WERI-Rb-1 (cell line): ENCODE data around the gene GUK1.

Experiments
- DNase-seq: peaks from one replicate; pipeline ENCODE4 v3.0.0-alpha.2; 2020
- H3K27ac ChIP-seq: fragments of 250-450 bp; sonication (Bioruptor Pico); 2 replicates; pipeline ENCODE4 v1.5.1; 2020; ENCODE audit warnings: mild to moderate bottlenecking, moderate library complexity
- H3K27me3 ChIP-seq: fragments of 250-450 bp; sonication (Bioruptor Pico); 2 replicates; pipeline ENCODE4 v1.5.1; 2021; ENCODE audit warnings: mild to moderate bottlenecking, low read depth, moderate library complexity; ENCODE audit not compliant: insufficient read depth, severe bottlenecking
- H3K36me3 ChIP-seq: fragments of 250-450 bp; sonication (Bioruptor Pico); 2 replicates; pipeline ENCODE4 v1.5.1; 2020; ENCODE audit warnings: mild to moderate bottlenecking, moderate library complexity
- H3K4me3 ChIP-seq: 2 replicates; pipeline ENCODE4 v1.5.1; 2011; ENCODE audit warnings: low read depth, mild to moderate bottlenecking, control low read depth, low read length
- H3K9me3 ChIP-seq: fragments of 250-450 bp; sonication (Bioruptor Pico); 2 replicates; pipeline ENCODE4 v1.5.1; 2021; ENCODE audit warnings: mild to moderate bottlenecking, moderate library complexity; ENCODE audit not compliant: severe bottlenecking
- CTCF ChIP-seq: IDR thresholded peaks from 2 replicates; pipeline ENCODE4 v1.5.1; 2011; ENCODE audit warnings: low read depth, mild to moderate bottlenecking, control low read depth, inconsistent platforms, low read length

GUK1 gene

GRCh38 chr1:228150461-228151179, 10.5 kb downstream of the GUK1 start:
- Histone ChIP-seq H3K27ac (peak overlapping the region; percentile 82), H3K9me3 (no peaks in the 10 kb centered on the region), H3K4me3 (peak overlapping the region; percentile 52), H3K36me3 (peaks cover 5% of the 10 kb centered on the region), H3K27me3 (no peaks in the 10 kb centered on the region)
- DNase-seq = no peak
- no peak for TF ChIP-seq CTCF

GRCh38 chr1:228151180-228151925, 11.3 kb downstream of the GUK1 start:
- Histone ChIP-seq H3K27me3 (no peaks in the 10 kb centered on the region), H3K9me3 (no peaks in the 10 kb centered on the region), H3K4me3 (no peak overlapping the region), H3K27ac (no peak overlapping the region; the same call in 1 of the 2 replicates), H3K36me3 (peaks cover 5% of the 10 kb centered on the region)
- no peak for DNase-seq
- no peak for TF ChIP-seq CTCF

- no peak for DNase-seq
- Histone ChIP-seq H3K27ac (no peak overlapping the region), H3K27me3 (no peaks in the 10 kb centered on the region), H3K4me3 (no peak overlapping the region), H3K36me3 (peaks cover 5% of the 10 kb centered on the region), H3K9me3 (no peaks in the 10 kb centered on the region)
- no peak for TF ChIP-seq CTCF
Measured at GRCh38 chr1:228152097-228152917, 12.2 kb downstream of the GUK1 start.

- no peak for DNase-seq
Measured at GRCh38 chr1:228152918-228153258, 12.8 kb downstream of the GUK1 start.

GRCh38 chr1:228154021-228154669, 14.1 kb downstream of the GUK1 start:
- Histone ChIP-seq H3K36me3 (no peaks in the 10 kb centered on the region), H3K27ac (peak overlapping the region; percentile 39), H3K9me3 (no peaks in the 10 kb centered on the region), H3K27me3 (no peaks in the 10 kb centered on the region), H3K4me3 (no peak overlapping the region)
- DNase-seq = no peak
- no peak for TF ChIP-seq CTCF

More at GRCh38 chr1:228152918-228153258, 12.8 kb downstream of the GUK1 start:
- Histone ChIP-seq H3K36me3 (peaks cover 5% of the 10 kb centered on the region), H3K27me3 (no peaks in the 10 kb centered on the region), H3K27ac (no peak overlapping the region), H3K4me3 (no peak overlapping the region), H3K9me3 (no peaks in the 10 kb centered on the region)
- TF ChIP-seq CTCF = no peak
